ENCODE results near the gene SLC17A6. TPM values are rescaled to one million over a fixed set of nuclear protein-coding genes. Genes with fewer than 3 reads are reported as not detected.

Gene SLC17A6
- polyA plus RNA-seq, 1 donor: not detected

GRCh38 chr11:22389526-22390282, 51.5 kb downstream of the SLC17A6 start:
- DNase-seq: peak; percentile 4

GRCh38 chr11:22390283-22390655, 52.1 kb downstream of the SLC17A6 start:
- DNase-seq: no peak

- DNase-seq: no peak
These were observed 54.4 kb downstream of the SLC17A6 start for GRCh38 chr11:22392561-22392960.

- DNase-seq: no peak
These were observed 67.2 kb downstream of the SLC17A6 start for GRCh38 chr11:22405377-22405776.

- no peak for DNase-seq
These were observed 69.1 kb downstream of the SLC17A6 start for GRCh38 chr11:22407267-22407666.

GRCh38 chr11:22407921-22408320, 69.7 kb downstream of the SLC17A6 start:
- DNase-seq: no peak

GRCh38 chr11:22415476-22415875, 77.3 kb downstream of the SLC17A6 start:
- DNase-seq: no peak

- no peak for DNase-seq
These were observed 78.3 kb downstream of the SLC17A6 start for GRCh38 chr11:22416462-22416861.

GRCh38 chr11:22426915-22427314, 88.7 kb downstream of the SLC17A6 start:
- DNase-seq: no peak

Other genes with a start within 250 kb of the SLC17A6 start
- 6.5 TPM for gene ANO5, start 145.3 kb upstream of the SLC17A6 start, polyA plus RNA-seq (ENCODE audit: insufficient read length)

All from left kidney (tissue), 2 donors.